Endothelial cell of umbilical vein (primary cell): ENCODE measurements around the gene ETFA. TPM values are rescaled to one million over a fixed set of nuclear protein-coding genes. Genes with fewer than 3 reads are reported as not detected.

Source experiments
- BruUV-seq: library from RNA; stranded (reverse); fragments of 400-500 nt; replicated peaks from 2 replicates; lab custom pipeline; 2021; lab: Mats Ljungman, UMichigan
- CTCF ChIA-PET: fragments of 300-600, 350-600 bp; sonication (Branson Sonifier 250); formaldehyde crosslinking; loops from one replicate; lab custom pipeline; 2021; ENCODE audit warnings: antibody characterized with exemption, inconsistent platforms; lab: Charles Lee
- POLR2A ChIA-PET: fragments of 300-600, 350-600 bp; sonication (Branson Sonifier 250); formaldehyde crosslinking; loops from one replicate; lab custom pipeline; 2021; ENCODE audit warnings: antibody characterized with exemption, inconsistent platforms; lab: Charles Lee
- DNase-seq: peaks from one replicate; pipeline ENCODE4 v3.0.0-alpha.2; 2011; ENCODE audit warnings: low read depth, low spot score
- FAIRE-seq: peaks from 2 replicates; lab custom pipeline; 2011; peaks lifted over from hg19 to GRCh38; lab: Jason Lieb, UNC
- H2AFZ ChIP-seq: 2 replicates; pipeline ENCODE4 v1.6.0; 2012; ENCODE audit warnings: low read depth, low read length, control low read depth, inconsistent platforms
- H3K27ac ChIP-seq: 2 replicates; pipeline ENCODE4 v1.5.1; 2011; ENCODE audit warnings: low read depth, mild to moderate bottlenecking, control low read depth, low read length, moderate library complexity; ENCODE audit not compliant: insufficient read depth
- H3K27me3 ChIP-seq, 2 experiments: 2 replicates each; pipeline versions ENCODE4 v1.6.0 to v1.6.1; 2011; ENCODE audit warnings: low read length in 2 of 2, mixed read lengths in 1 of 2; ENCODE audit not compliant: control insufficient read depth in 2 of 2, insufficient read depth in 2 of 2
- H3K36me3 ChIP-seq, 2 experiments: 2 replicates in 1 of 2; 3 replicates in 1 of 2; pipeline ENCODE4 v1.5.1; 2011; ENCODE audit warnings: low read length in 2 of 2, mild to moderate bottlenecking in 1 of 2, moderate library complexity in 1 of 2; ENCODE audit not compliant: control insufficient read depth in 2 of 2, insufficient read depth in 2 of 2; ENCODE audit errors: extremely low read depth in 1 of 2
- H3K4me1 ChIP-seq: 3 replicates; pipeline ENCODE4 v1.5.1; 2011; ENCODE audit warnings: mild to moderate bottlenecking, low read length; ENCODE audit not compliant: control insufficient read depth, insufficient read depth; ENCODE audit errors: extremely low read depth
- H3K4me2 ChIP-seq: 2 replicates; pipeline ENCODE4 v1.6.1; 2011; ENCODE audit warnings: low read length, control low read depth, mixed read lengths; ENCODE audit not compliant: insufficient read depth
- H3K4me3 ChIP-seq, 3 experiments: fragments of 200-600 bp in 1 of 3; sonication (generic), shearing (Covaris generic) in 1 of 3; replicated peaks in 1 of 3; 2 replicates each; pipeline ENCODE4 v1.5.1; 2011 to 2016; ENCODE audit warnings: control low read depth in 3 of 3, low read length in 3 of 3, mild to moderate bottlenecking in 2 of 3, inconsistent platforms in 1 of 3, low read depth in 1 of 3, moderate library complexity in 1 of 3; ENCODE audit not compliant: insufficient read depth in 1 of 3
- H3K79me2 ChIP-seq: 2 replicates; pipeline ENCODE4 v1.6.0; 2012; ENCODE audit warnings: low read length, inconsistent platforms; ENCODE audit not compliant: control insufficient read depth, insufficient read depth
- H3K9ac ChIP-seq: replicated peaks from 2 replicates; pipeline ENCODE3; 2011; ENCODE audit warnings: low read length, control low read depth; ENCODE audit not compliant: insufficient read depth; ENCODE audit errors: extremely low read depth
- H3K9me1 ChIP-seq: replicated peaks from 3 replicates; pipeline ENCODE4 v1.6.0; 2011; ENCODE audit warnings: mild to moderate bottlenecking, low read length; ENCODE audit not compliant: control insufficient read depth, insufficient read depth; ENCODE audit errors: extremely low read depth
- H3K9me3 ChIP-seq: replicated peaks from 2 replicates; pipeline ENCODE4 v1.5.1; 2012; ENCODE audit warnings: low read length, inconsistent platforms; ENCODE audit not compliant: control insufficient read depth, insufficient read depth
- H4K20me1 ChIP-seq: replicated peaks from 2 replicates; pipeline ENCODE3; 2011; ENCODE audit warnings: mild to moderate bottlenecking, low read length; ENCODE audit not compliant: control insufficient read depth, insufficient read depth; ENCODE audit errors: extremely low read depth
- CTCF ChIP-seq, 2 donors: IDR thresholded peaks; 1 replicate in 1 of 2; 2 replicates in 1 of 2; pipeline ENCODE4 v1.5.1; 2011; ENCODE audit warnings: low read length in 2 of 2, mild to moderate bottlenecking in 2 of 2, moderate library complexity in 2 of 2, control low read depth in 1 of 2, inconsistent platforms in 1 of 2, low read depth in 1 of 2; ENCODE audit not compliant: insufficient read depth in 1 of 2; ENCODE audit errors: extremely low read depth in 1 of 2
- EZH2 ChIP-seq: IDR thresholded peaks from 2 replicates; pipeline ENCODE4 v1.6.1; 2012; ENCODE audit warnings: borderline replicate concordance, low read depth, mild to moderate bottlenecking, moderate library complexity, low read length, inconsistent platforms; ENCODE audit not compliant: severe bottlenecking
- FOS ChIP-seq: IDR thresholded peaks from 2 replicates; pipeline ENCODE4 v1.6.1; 2011; ENCODE audit warnings: mild to moderate bottlenecking, low read length, moderate library complexity, borderline replicate concordance; ENCODE audit not compliant: insufficient read depth
- GATA2 ChIP-seq: IDR thresholded peaks from 2 replicates; pipeline ENCODE4 v1.7.0; 2011; ENCODE audit warnings: low read depth, mild to moderate bottlenecking, moderate library complexity, mixed read lengths, low read length; ENCODE audit not compliant: insufficient read length, insufficient read depth
- JUN ChIP-seq: IDR thresholded peaks from 2 replicates; pipeline ENCODE4 v1.6.1; 2011; ENCODE audit warnings: borderline replicate concordance, low read depth; ENCODE audit not compliant: insufficient read length, insufficient read depth
- MAX ChIP-seq: IDR thresholded peaks from 2 replicates; pipeline ENCODE4 v1.6.1; 2011; ENCODE audit not compliant: insufficient read depth, insufficient read length
- MYC ChIP-seq: IDR thresholded peaks from one replicate; pipeline ENCODE4 v1.6.1; 2011; ENCODE audit warnings: mild to moderate bottlenecking, low read depth, low read length
- POLR2A ChIP-seq: IDR thresholded peaks from 2 replicates; pipeline ENCODE4 v1.6.1; 2012; ENCODE audit warnings: low read depth, mild to moderate bottlenecking, control low read depth, low read length
- POLR2AphosphoS5 ChIP-seq: IDR thresholded peaks from 2 replicates; pipeline ENCODE4 v1.6.1; 2012; ENCODE audit warnings: low read depth, mild to moderate bottlenecking, control low read depth, low read length, moderate library complexity; ENCODE audit not compliant: insufficient read depth
- dilution Hi-C: fragments of 300-500 bp; cut with MboI; formaldehyde crosslinking; loops from one replicate; pipeline ENCODE4 v1.15.0; 2019; ENCODE audit warnings: low sequenced_read_pairs; ENCODE audit not compliant: extremely low pct_ligation_motif_present
- intact Hi-C: fragments of 100-400 bp; cut with micrococcal nuclease; formaldehyde crosslinking; loops from one replicate; pipeline ENCODE4 v1.10.0; 2022
- polyA plus RNA-seq, 4 experiments: library from polyadenylated mRNA; depleted of rRNA in 3 of 4; stranded (reverse) in 3 of 4; unstranded in 1 of 4; fragments of >200 nt; gene quantifications; 2 replicates each; pipeline versions ENCODE4 v1.2.1 to v1.2.3, GENCODE V29; 2011 to 2012; ENCODE audit warnings: missing spikeins in 1 of 4
- total RNA-seq: library from RNA; stranded (reverse); gene quantifications from 2 replicates; pipeline ENCODE4 v1.2.3, GENCODE V29; 2021

Gene ETFA
- total and polyA plus RNA-seq, 2 donors (not counting 3 experiments of a cell fraction or from before 2014, with no cell fraction given) = 102 to 116 TPM

DNA sequence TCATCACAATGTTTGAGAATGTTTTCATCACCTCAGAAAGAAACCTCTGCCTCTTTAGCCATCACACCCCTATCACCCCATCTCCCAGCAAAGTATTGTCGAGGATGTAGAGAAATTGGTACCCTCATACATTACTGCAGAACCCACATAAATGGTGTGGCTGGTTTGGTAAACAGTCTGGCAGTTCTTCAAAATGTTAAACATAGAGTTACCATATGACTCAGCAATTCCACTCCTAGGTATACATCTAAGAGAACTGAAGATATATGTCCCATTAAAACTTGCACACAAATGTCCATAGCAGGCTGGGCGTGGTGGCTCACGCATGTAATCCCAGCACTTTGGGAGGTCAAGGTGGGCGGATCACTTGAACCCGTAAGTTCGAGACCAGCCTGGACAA, 8.7 kb upstream of the ETFA start:
- Histone ChIP-seq H3K27me3 (peaks cover 5 to 19% of the 10 kb centered on the region in 2 experiments), H3K79me2 (no peaks in the 10 kb centered on the region), H4K20me1 (no peaks in the 10 kb centered on the region), H3K27ac (no peak overlapping the region), H3K4me2 (no peak overlapping the region), H3K36me3 (no peaks in the 10 kb centered on the region), H2AFZ (no peak overlapping the region), H3K9me1 (no peaks in the 10 kb centered on the region), H3K4me3 (no peak overlapping the region), H3K9me3 (no peaks in the 10 kb centered on the region), H3K9ac (no peak overlapping the region), H3K4me1 (no peaks in the 10 kb centered on the region)
- ChIA-PET CTCF (interaction anchor here (0.7 to 1.0 kb wide), 2 partner anchors 9 to 10 kb away, joined by 3 to 4 read pairs; partner anchors contain the start of gene ETFA), POLR2A (no interaction called here)
- TF ChIP-seq POLR2A = no peak
- no peak for TF ChIP-seq GATA2
- DNase-seq (no peak), FAIRE-seq (no peak)
- no TSS peak for BruUV-seq
- intact Hi-C loops = no loop called here
- dilution Hi-C loops = no loop called here

- CTCF ChIA-PET = interaction anchor here (1.2 to 1.9 kb wide), 3 partner anchors 9 to 16 kb away, joined by 3 to 10 read pairs (median 4); no protein-coding TSS in a partner anchor
- Histone ChIP-seq H3K4me1 (peaks cover 19% of the 10 kb centered on the region), H3K79me2 (peaks cover 22% of the 10 kb centered on the region), H3K9me1 (no peaks in the 10 kb centered on the region), H3K27me3 (peaks cover 0 to 2% of the 10 kb centered on the region in 2 experiments), H3K27ac (no peak overlapping the region), H3K4me3 (no peak overlapping the region), H3K9ac (no peak overlapping the region), H3K4me2 (no peak overlapping the region), H2AFZ (no peak overlapping the region), H4K20me1 (peaks cover 3% of the 10 kb centered on the region), H3K36me3 (no peaks in the 10 kb centered on the region), H3K9me3 (no peaks in the 10 kb centered on the region)
- POLR2A ChIA-PET = interaction anchor here (0.6 kb wide), 1 partner anchor 26 kb away, joined by 3 read pairs; no protein-coding TSS in a partner anchor
- DNase-seq (no peak), FAIRE-seq (no peak)
- TF ChIP-seq POLR2A = no peak
- TF ChIP-seq FOS = no peak
- no peak for TF ChIP-seq EZH2
- no peak for TF ChIP-seq POLR2AphosphoS5
- TF ChIP-seq MAX = no peak
- TF ChIP-seq GATA2 = no peak
- no peak for TF ChIP-seq JUN
- no peak for TF ChIP-seq MYC
- no peak for TF ChIP-seq CTCF (IDR thresholded peaks at IDR 0.05; ENCODE audit: extremely low read depth in 1 of 2, insufficient read depth in 1 of 2, low read depth in 1 of 2, low read length in 2 of 2)
- BruUV-seq = no TSS peak
- intact Hi-C loops = loop anchor here (5.0 kb wide), 1 partner anchor 76 kb away; no protein-coding TSS in a partner anchor
- dilution Hi-C loops = no loop called here
Observed at GRCh38 chr15:76313731-76314130, 2.5 kb upstream of the ETFA start.
